Measurements from ENCODE around the gene ENTPD1. TPM values are rescaled to one million over a fixed set of nuclear protein-coding genes. Genes with fewer than 3 reads are reported as not detected.
A peak's percentile ranks its signal among the peaks of the same experiment; 100 is the strongest.

The ENTPD1 gene
- total and polyA plus RNA-seq, 2 donors (not counting 1 experiment from before 2014, with no cell fraction given): 0.47 to 3.3 TPM

DNA sequence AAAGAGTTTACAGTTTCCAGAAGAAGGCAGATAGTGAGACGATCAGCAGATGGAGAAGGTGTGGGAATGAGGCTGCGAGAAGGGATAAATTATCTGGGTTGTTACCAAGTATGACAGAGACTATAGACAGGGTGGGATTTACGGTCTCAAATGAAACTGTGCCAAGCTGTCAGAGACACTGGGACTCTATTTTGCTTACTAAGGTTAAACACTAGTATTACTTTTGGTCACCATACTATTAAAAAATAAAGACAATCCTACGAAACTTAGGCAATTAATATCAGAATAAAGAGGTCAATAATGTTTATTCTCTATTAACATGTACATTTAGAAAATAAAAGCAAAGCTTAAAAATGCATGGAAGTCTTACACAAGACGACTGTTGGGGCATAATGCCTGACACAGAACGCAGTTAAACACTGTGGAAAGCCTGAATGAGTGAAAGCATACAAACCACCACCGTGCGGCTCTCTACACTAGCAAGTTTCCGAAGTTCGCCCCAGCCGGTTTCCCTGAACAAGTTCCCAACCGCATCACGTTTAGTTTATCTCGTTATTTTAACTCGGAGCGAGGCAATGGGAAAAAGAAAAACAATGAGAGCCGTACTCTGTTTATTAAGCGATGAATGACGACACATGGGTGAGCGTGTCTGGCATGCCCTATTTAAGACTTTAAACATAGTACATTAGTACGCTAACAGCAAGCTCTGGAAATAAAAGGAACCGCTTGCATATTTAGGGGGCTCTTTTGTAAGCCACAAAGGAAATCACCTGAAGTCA is 150.9 kb downstream of the ENTPD1 start:
- TF ChIP-seq EZH2 (IDR thresholded peaks at IDR 0.05; ENCODE audit: low read length, missing control alignments): no peak
- TF ChIP-seq, protein P1, sequence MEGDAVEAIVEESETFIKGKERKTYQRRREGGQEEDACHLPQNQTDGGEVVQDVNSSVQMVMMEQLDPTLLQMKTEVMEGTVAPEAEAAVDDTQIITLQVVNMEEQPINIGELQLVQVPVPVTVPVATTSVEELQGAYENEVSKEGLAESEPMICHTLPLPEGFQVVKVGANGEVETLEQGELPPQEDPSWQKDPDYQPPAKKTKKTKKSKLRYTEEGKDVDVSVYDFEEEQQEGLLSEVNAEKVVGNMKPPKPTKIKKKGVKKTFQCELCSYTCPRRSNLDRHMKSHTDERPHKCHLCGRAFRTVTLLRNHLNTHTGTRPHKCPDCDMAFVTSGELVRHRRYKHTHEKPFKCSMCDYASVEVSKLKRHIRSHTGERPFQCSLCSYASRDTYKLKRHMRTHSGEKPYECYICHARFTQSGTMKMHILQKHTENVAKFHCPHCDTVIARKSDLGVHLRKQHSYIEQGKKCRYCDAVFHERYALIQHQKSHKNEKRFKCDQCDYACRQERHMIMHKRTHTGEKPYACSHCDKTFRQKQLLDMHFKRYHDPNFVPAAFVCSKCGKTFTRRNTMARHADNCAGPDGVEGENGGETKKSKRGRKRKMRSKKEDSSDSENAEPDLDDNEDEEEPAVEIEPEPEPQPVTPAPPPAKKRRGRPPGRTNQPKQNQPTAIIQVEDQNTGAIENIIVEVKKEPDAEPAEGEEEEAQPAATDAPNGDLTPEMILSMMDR (conservative IDR thresholded peaks at IDR 0.05 in 1 of 2, IDR thresholded peaks at IDR 0.05 in 1 of 2; ENCODE audit: low read depth in 1 of 2, low read length in 2 of 2): peak; percentile 16 to 35
- peak overlapping the region; percentile 90 for H3K4me2 ChIP-seq (ENCODE audit: extremely low read depth, insufficient read depth, low read length)
- H3K36me3 ChIP-seq (ENCODE audit: control insufficient read depth, insufficient read depth, low read length): no peaks in the 10 kb centered on the region
- peaks cover 1% of the 10 kb centered on the region for H3K79me2 ChIP-seq (ENCODE audit: control insufficient read depth, insufficient read depth, low read length)
- H3K4me3 ChIP-seq (replicated peaks in 1 of 4; ENCODE audit: control extremely low read depth in 1 of 4, insufficient read depth in 1 of 4, low read depth in 3 of 4, low read length in 4 of 4): peak overlapping the region; percentile 79 to 89 (median 86)
- H2AFZ ChIP-seq (ENCODE audit: low read length): peak overlapping the region; percentile 100
- H3K9ac ChIP-seq (ENCODE audit: insufficient read depth, low read length): peak overlapping the region; percentile 61
- no peaks in the 10 kb centered on the region for H3K9me3 ChIP-seq (ENCODE audit: control insufficient read depth, insufficient read depth, low read depth, low read length)
- H3K27me3 ChIP-seq (ENCODE audit: control insufficient read depth, insufficient read depth, low read length): no peaks in the 10 kb centered on the region
- H4K20me1 ChIP-seq (ENCODE audit: control insufficient read depth, extremely low read depth, insufficient read depth, low read length): no peaks in the 10 kb centered on the region
- H3K4me1 ChIP-seq (ENCODE audit: control insufficient read depth, extremely low read depth, insufficient read depth, low read length): no peaks in the 10 kb centered on the region
- peak overlapping the region; percentile 75 for H3K27ac ChIP-seq (ENCODE audit: insufficient read depth, low read length)
- peak; percentile 65 to 74 for DNase-seq (ENCODE audit: low read depth in 2 of 2)

DNA sequence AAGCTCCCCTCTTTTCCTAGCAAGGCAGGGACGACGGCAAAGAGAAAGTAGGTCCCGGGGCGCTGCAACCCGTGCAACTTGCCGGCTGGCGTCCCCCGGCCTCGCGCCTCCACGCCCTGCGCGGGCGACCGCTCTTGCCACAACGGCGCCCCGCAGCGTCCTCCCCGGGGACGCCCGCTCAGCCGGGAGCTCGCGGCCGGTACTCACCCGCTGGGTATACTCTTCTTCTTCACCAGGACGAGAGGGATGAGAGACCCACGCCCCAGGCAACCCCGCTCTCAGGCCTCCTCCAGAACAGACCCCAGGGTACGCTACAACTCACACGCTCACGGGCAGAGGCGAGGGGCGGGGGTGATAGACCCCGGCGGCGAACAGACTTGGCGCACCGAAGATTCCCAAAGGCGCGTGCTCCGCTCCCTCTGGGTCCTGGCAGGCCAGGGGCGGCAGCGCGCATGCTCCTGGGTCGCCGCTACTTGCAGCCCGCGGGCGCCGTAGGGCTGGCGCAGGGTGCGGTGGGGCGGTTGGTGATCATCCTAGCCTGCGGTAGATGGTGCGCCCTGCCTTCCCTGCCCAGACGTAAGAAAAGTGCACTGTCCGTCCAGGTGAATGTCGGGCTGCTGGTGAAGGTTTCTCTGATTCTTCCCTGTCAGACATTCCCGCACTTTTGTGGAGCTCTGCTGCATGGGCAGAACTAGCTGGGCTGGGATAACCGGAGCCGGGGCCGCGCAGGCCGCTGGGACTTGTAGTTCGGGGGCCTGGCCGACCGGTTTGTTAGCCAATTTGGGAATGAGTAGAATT is 151.7 kb downstream of the ENTPD1 start, which contains the start of gene CC2D2B:
Gene CC2D2B, plus strand, starts transcription at position 520 of the 798 bp plus-strand sequence. CDS start 3,349 bp downstream, outside the sequence.
- TF ChIP-seq EZH2 (IDR thresholded peaks at IDR 0.05; ENCODE audit: low read length, missing control alignments): no peak
- TF ChIP-seq, protein P1 (conservative IDR thresholded peaks at IDR 0.05 in 1 of 2, IDR thresholded peaks at IDR 0.05 in 1 of 2; ENCODE audit: low read depth in 1 of 2, low read length in 2 of 2): no peak
- H3K4me1 ChIP-seq (ENCODE audit: control insufficient read depth, extremely low read depth, insufficient read depth, low read length): no peaks in the 10 kb centered on the region
- peak within 1 kb of the TSS; percentile 61 for H3K9ac ChIP-seq (ENCODE audit: insufficient read depth, low read length)
- peak; percentile 84 to 85 for DNase-seq (ENCODE audit: low read depth in 2 of 2)
- peak within 1 kb of the TSS; percentile 75 for H3K27ac ChIP-seq (ENCODE audit: insufficient read depth, low read length)
- H3K4me2 ChIP-seq (ENCODE audit: extremely low read depth, insufficient read depth, low read length): peak within 1 kb of the TSS; percentile 90
- H3K27me3 ChIP-seq (ENCODE audit: control insufficient read depth, insufficient read depth, low read length): no peaks in the 10 kb centered on the region
- no peaks in the 10 kb centered on the region for H3K9me3 ChIP-seq (ENCODE audit: control insufficient read depth, insufficient read depth, low read depth, low read length)
- H3K36me3 ChIP-seq (ENCODE audit: control insufficient read depth, insufficient read depth, low read length): no peaks in the 10 kb centered on the region
- H4K20me1 ChIP-seq (ENCODE audit: control insufficient read depth, extremely low read depth, insufficient read depth, low read length): no peaks in the 10 kb centered on the region
- H3K4me3 ChIP-seq (replicated peaks in 1 of 4; ENCODE audit: control extremely low read depth in 1 of 4, insufficient read depth in 1 of 4, low read depth in 3 of 4, low read length in 4 of 4): peak within 1 kb of the TSS; percentile 79 to 89 (median 86)
- H2AFZ ChIP-seq (ENCODE audit: low read length): peak within 1 kb of the TSS; percentile 100
- H3K79me2 ChIP-seq (ENCODE audit: control insufficient read depth, insufficient read depth, low read length): peaks cover 1% of the 10 kb centered on the region

DNA sequence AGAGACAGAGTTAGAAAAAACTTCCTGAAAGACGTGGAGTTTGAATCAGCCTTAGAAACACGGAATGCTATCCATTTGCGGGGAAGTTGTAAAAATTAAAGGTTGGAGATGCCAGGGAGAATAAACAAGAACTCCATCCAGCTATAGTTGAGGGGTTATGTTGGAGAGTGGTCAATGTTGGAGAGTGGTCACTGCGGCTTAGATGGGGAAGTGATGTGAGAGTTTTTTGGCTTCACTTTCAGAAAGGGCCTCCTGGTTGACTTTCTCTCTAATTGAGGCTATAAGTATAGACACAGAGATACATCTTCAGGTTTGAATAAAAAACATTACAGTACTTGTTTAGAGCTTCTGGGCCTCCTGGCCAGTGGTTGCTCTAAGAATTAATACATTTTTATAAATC is 152.5 kb downstream of the ENTPD1 start:
- Histone ChIP-seq H3K27me3 (ENCODE audit: control insufficient read depth, insufficient read depth, low read length) (no peaks in the 10 kb centered on the region), H3K4me1 (ENCODE audit: control insufficient read depth, extremely low read depth, insufficient read depth, low read length) (no peaks in the 10 kb centered on the region), H3K9ac (ENCODE audit: insufficient read depth, low read length) (no peak overlapping the region), H3K4me3 (replicated peaks in 1 of 4; ENCODE audit: control extremely low read depth in 1 of 4, insufficient read depth in 1 of 4, low read depth in 3 of 4, low read length in 4 of 4) (peak overlapping the region in 3 of 4 experiments; percentile 79 to 87 (median 85)), H3K27ac (ENCODE audit: insufficient read depth, low read length) (no peak overlapping the region), H3K36me3 (ENCODE audit: control insufficient read depth, insufficient read depth, low read length) (no peaks in the 10 kb centered on the region), H4K20me1 (ENCODE audit: control insufficient read depth, extremely low read depth, insufficient read depth, low read length) (no peaks in the 10 kb centered on the region), H2AFZ (ENCODE audit: low read length) (peak overlapping the region; percentile 100), H3K79me2 (ENCODE audit: control insufficient read depth, insufficient read depth, low read length) (peaks cover 1% of the 10 kb centered on the region), H3K4me2 (ENCODE audit: extremely low read depth, insufficient read depth, low read length) (peak overlapping the region; percentile 90), H3K9me3 (ENCODE audit: control insufficient read depth, insufficient read depth, low read depth, low read length) (no peaks in the 10 kb centered on the region)
- no peak for DNase-seq (ENCODE audit: low read depth in 2 of 2)
- no peak for TF ChIP-seq EZH2 (IDR thresholded peaks at IDR 0.05; ENCODE audit: low read length, missing control alignments)
- TF ChIP-seq, protein P1 (conservative IDR thresholded peaks at IDR 0.05 in 1 of 2, IDR thresholded peaks at IDR 0.05 in 1 of 2; ENCODE audit: low read depth in 1 of 2, low read length in 2 of 2): no peak

All from fibroblast of lung (primary cell).